ENCODE measurements around the gene CDH23.

DNA sequence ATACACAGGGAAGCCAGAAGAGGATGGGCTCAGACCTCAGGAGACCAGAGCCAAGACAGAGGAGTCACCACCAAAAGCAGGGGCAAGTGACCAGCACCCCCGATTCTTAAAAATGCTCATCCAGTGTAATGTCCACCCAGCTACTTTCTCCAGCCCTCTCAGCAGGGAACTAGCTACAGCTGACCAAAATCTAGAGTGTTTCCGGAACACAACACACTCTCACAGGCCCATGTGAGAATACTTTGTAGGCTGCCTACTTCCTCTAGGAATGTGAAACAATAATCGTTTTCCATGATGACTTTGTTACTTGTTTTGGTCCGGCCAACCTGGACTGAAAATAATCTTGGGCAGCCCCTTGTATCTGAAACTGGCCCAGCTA lies 439.9 kb downstream of the CDH23 start:
- TF ChIP-seq, protein P1, sequence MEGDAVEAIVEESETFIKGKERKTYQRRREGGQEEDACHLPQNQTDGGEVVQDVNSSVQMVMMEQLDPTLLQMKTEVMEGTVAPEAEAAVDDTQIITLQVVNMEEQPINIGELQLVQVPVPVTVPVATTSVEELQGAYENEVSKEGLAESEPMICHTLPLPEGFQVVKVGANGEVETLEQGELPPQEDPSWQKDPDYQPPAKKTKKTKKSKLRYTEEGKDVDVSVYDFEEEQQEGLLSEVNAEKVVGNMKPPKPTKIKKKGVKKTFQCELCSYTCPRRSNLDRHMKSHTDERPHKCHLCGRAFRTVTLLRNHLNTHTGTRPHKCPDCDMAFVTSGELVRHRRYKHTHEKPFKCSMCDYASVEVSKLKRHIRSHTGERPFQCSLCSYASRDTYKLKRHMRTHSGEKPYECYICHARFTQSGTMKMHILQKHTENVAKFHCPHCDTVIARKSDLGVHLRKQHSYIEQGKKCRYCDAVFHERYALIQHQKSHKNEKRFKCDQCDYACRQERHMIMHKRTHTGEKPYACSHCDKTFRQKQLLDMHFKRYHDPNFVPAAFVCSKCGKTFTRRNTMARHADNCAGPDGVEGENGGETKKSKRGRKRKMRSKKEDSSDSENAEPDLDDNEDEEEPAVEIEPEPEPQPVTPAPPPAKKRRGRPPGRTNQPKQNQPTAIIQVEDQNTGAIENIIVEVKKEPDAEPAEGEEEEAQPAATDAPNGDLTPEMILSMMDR (conservative IDR thresholded peaks at IDR 0.05): no peak
- TF ChIP-seq EZH2 (IDR thresholded peaks at IDR 0.05; ENCODE audit: low read depth): no peak
